ENCODE results near the gene TMEM130.
A peak's percentile ranks its signal among the peaks of the same experiment; 100 is the strongest.

The TMEM130 gene

GRCh38 chr7:98869027-98869596 lies 702 bp downstream of the TMEM130 start:
- Histone ChIP-seq H3K9me3 (no peaks in the 10 kb centered on the region), H3K36me3 (no peaks in the 10 kb centered on the region), H3K27me3 (no peaks in the 10 kb centered on the region), H3K4me1 (peaks cover 21% of the 10 kb centered on the region), H3K4me3 (ENCODE audit: low read depth, low read length) (peak overlapping the region; percentile 62)
- TF ChIP-seq CTCF (IDR thresholded peaks at IDR 0.05; ENCODE audit: low read depth, low read length): no peak
- DNase-seq: no peak

GRCh38 chr7:98868450-98868849 lies 1.4 kb downstream of the TMEM130 start:
- peaks cover 21% of the 10 kb centered on the region for H3K4me1 ChIP-seq
- no peak for DNase-seq
- TF ChIP-seq CTCF (IDR thresholded peaks at IDR 0.05; ENCODE audit: low read depth, low read length): no peak
- no peaks in the 10 kb centered on the region for H3K27me3 ChIP-seq
- no peak overlapping the region for H3K4me3 ChIP-seq (ENCODE audit: low read depth, low read length)
- no peaks in the 10 kb centered on the region for H3K9me3 ChIP-seq
- H3K36me3 ChIP-seq: no peaks in the 10 kb centered on the region

- H3K9me3 ChIP-seq: no peaks in the 10 kb centered on the region
- DNase-seq: no peak
- no peak for TF ChIP-seq CTCF (IDR thresholded peaks at IDR 0.05; ENCODE audit: low read depth, low read length)
- peaks cover 21% of the 10 kb centered on the region for H3K4me1 ChIP-seq
- H3K4me3 ChIP-seq (ENCODE audit: low read depth, low read length): no peak overlapping the region
- H3K27me3 ChIP-seq: no peaks in the 10 kb centered on the region
- H3K36me3 ChIP-seq: no peaks in the 10 kb centered on the region
Measured at GRCh38 chr7:98866765-98867164, 3.0 kb downstream of the TMEM130 start.

GRCh38 chr7:98866351-98866750 lies 3.5 kb downstream of the TMEM130 start:
- no peak for DNase-seq
- TF ChIP-seq CTCF (IDR thresholded peaks at IDR 0.05; ENCODE audit: low read depth, low read length): no peak
- Histone ChIP-seq H3K27me3 (no peaks in the 10 kb centered on the region), H3K4me3 (ENCODE audit: low read depth, low read length) (no peak overlapping the region), H3K36me3 (no peaks in the 10 kb centered on the region), H3K4me1 (peaks cover 21% of the 10 kb centered on the region), H3K9me3 (no peaks in the 10 kb centered on the region)

- Histone ChIP-seq H3K36me3 (no peaks in the 10 kb centered on the region), H3K9me3 (no peaks in the 10 kb centered on the region), H3K27me3 (no peaks in the 10 kb centered on the region), H3K4me1 (peaks cover 21% of the 10 kb centered on the region), H3K4me3 (ENCODE audit: low read depth, low read length) (no peak overlapping the region)
- TF ChIP-seq CTCF (IDR thresholded peaks at IDR 0.05; ENCODE audit: low read depth, low read length): no peak
- DNase-seq: no peak
Measured at GRCh38 chr7:98864731-98865453, 4.9 kb downstream of the TMEM130 start.

- no peak for TF ChIP-seq CTCF (IDR thresholded peaks at IDR 0.05; ENCODE audit: low read depth, low read length)
- no peak for DNase-seq
- H3K36me3 ChIP-seq: no peaks in the 10 kb centered on the region
- H3K4me3 ChIP-seq (ENCODE audit: low read depth, low read length): no peak overlapping the region
- no peaks in the 10 kb centered on the region for H3K27me3 ChIP-seq
- H3K4me1 ChIP-seq: peaks cover 17% of the 10 kb centered on the region
- H3K9me3 ChIP-seq: no peaks in the 10 kb centered on the region
Measured at GRCh38 chr7:98863601-98864000, 6.2 kb downstream of the TMEM130 start.

Data from BE2C (cell line).